CD4-positive, alpha-beta T cell (primary cell): ENCODE measurements around the gene FCHSD2. TPM values are rescaled to one million over a fixed set of nuclear protein-coding genes. Genes with fewer than 3 reads are reported as not detected.

Experiments
- ATAC-seq: fragments of 200-7000 bp; cut with Tn5 transposase; one replicate; pipeline ENCODE4 v1.10.0; 2022; ENCODE audit warnings: mild to moderate bottlenecking; ENCODE audit not compliant: poor library complexity
- CTCF ChIA-PET: fragments of 350-600 bp; sonication (Branson Sonifier 250); formaldehyde crosslinking; loops from one replicate; lab custom pipeline; 2021; ENCODE audit warnings: antibody characterized with exemption, inconsistent platforms; lab: Charles Lee
- POLR2A ChIA-PET: fragments of 350-600 bp; sonication (Branson Sonifier 250); formaldehyde crosslinking; loops from one replicate; lab custom pipeline; 2021; ENCODE audit warnings: antibody characterized with exemption, inconsistent platforms; lab: Charles Lee
- DNase-seq, 14 experiments: peaks; one replicate each; pipeline ENCODE4 v3.0.0-alpha.2; 2013 to 2020; ENCODE audit warnings: mixed read lengths in 2 of 14
- H3K27ac ChIP-seq, 2 donors: one replicate each; pipeline versions ENCODE4 v1.5.1 to v1.7.0; 2013; ENCODE audit warnings: low read length in 2 of 2, low read depth in 1 of 2, mild to moderate bottlenecking in 1 of 2
- H3K27me3 ChIP-seq, 2 experiments: 1 replicate in 1 of 2; 2 replicates in 1 of 2; pipeline versions ENCODE4 v1.6.1 to v1.7.0; 2013; ENCODE audit warnings: low read length in 2 of 2, control low read depth in 1 of 2, mild to moderate bottlenecking in 1 of 2, moderate library complexity in 1 of 2; ENCODE audit not compliant: insufficient read depth in 2 of 2, control insufficient read depth in 1 of 2
- H3K36me3 ChIP-seq: one replicate; pipeline ENCODE4 v1.6.1; 2013; ENCODE audit warnings: low read length, control low read depth; ENCODE audit not compliant: insufficient read depth
- H3K4me1 ChIP-seq: one replicate; pipeline ENCODE4 v1.6.1; 2013; ENCODE audit warnings: low read length, control low read depth; ENCODE audit not compliant: insufficient read depth
- H3K4me3 ChIP-seq: one replicate; pipeline ENCODE4 v1.5.1; 2013; ENCODE audit warnings: mild to moderate bottlenecking, low read length, moderate library complexity
- H3K9me3 ChIP-seq, 2 experiments: 1 replicate in 1 of 2; 2 replicates in 1 of 2; pipeline versions ENCODE4 v1.6.1 to v1.7.0; 2013; ENCODE audit warnings: low read length in 2 of 2, mild to moderate bottlenecking in 2 of 2, control low read depth in 1 of 2, moderate library complexity in 1 of 2; ENCODE audit not compliant: control insufficient read depth in 1 of 2, insufficient read depth in 1 of 2
- H3K27ac Mint-ChIP-seq: one replicate; pipeline ENCODE4 v1.8.0; 2020; ENCODE audit warnings: mixed read lengths
- H3K27me3 Mint-ChIP-seq: one replicate; pipeline ENCODE4 v1.8.0; 2021; ENCODE audit warnings: mixed read lengths
- H3K36me3 Mint-ChIP-seq: one replicate; pipeline ENCODE4 v1.8.0; 2021; ENCODE audit warnings: low read depth, mixed read lengths
- H3K4me1 Mint-ChIP-seq: one replicate; pipeline ENCODE4 v1.8.0; 2021; ENCODE audit warnings: low read depth, mixed read lengths
- H3K4me3 Mint-ChIP-seq: one replicate; pipeline ENCODE4 v1.8.0; 2020; ENCODE audit warnings: mild to moderate bottlenecking, mixed read lengths
- H3K9me3 Mint-ChIP-seq: one replicate; pipeline ENCODE4 v1.8.0; 2020; ENCODE audit warnings: mixed read lengths
- intact Hi-C, 2 experiments: fragments of 100-400 bp; cut with DNase I in 1 of 2; cut with micrococcal nuclease in 1 of 2; formaldehyde crosslinking; loops; one replicate each; pipeline versions ENCODE4 v1.15.1 to v1.9.0; 2023 to 2025; cut with DNase I, micrococcal nuclease
- total RNA-seq, 174 experiments: library from RNA in 2 of 174; stranded (reverse) in 2 of 174; gene quantifications; one replicate each; pipeline ENCODE4 v1.2.3 and lab custom pipeline; 2021 to 2026
- TF ChIP-seq, protein P1 (sequence below): fragments of 200-600 bp; IDR thresholded peaks from one replicate; pipeline ENCODE4 v1.8.0; 2022; ENCODE audit warnings: antibody characterized with exemption, mild to moderate bottlenecking

FCHSD2 gene
- total RNA-seq, 2 experiments from 2014 or later: 48.6 to 50.7 TPM

DNA sequence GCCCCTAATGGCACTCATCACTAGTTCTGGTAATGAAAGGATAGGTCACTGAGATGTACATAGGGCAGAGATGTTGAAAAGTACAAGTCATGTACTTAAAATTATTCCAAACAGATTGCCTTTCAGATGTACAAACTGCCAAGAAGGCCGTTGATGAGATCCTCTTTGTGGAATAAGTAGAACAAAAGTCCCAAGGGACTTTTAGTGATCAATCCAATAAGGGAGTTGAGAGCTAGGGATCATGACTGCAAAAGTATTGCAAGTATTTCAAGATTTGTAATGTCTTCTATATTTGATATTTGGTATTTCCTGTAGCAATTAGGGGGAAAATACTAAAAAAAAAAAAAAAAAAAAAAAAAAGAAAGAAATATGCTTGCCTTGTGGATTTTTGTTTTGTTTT lies 245.7 kb downstream of the FCHSD2 start:
- Histone ChIP-seq H3K27ac (no peak overlapping the region), H3K27me3 (no peaks in the 10 kb centered on the region), H3K4me1 (no peaks in the 10 kb centered on the region), H3K9me3 (no peaks in the 10 kb centered on the region), H3K4me3 (no peak overlapping the region), H3K36me3 (peaks cover 2% of the 10 kb centered on the region)
- Mint-ChIP-seq H3K4me1 (no peaks in the 10 kb centered on the region), H3K27me3 (no peaks in the 10 kb centered on the region), H3K4me3 (no peak overlapping the region), H3K27ac (no peak overlapping the region), H3K36me3 (peaks cover 46% of the 10 kb centered on the region), H3K9me3 (no peaks in the 10 kb centered on the region)
- no peak for DNase-seq
- ChIA-PET POLR2A (no interaction called here), CTCF (interaction anchor here (0.7 kb wide), 1 partner anchor 65 kb away, joined by 3 read pairs; no protein-coding TSS in a partner anchor)
- intact Hi-C loops: no loop called here
- TF ChIP-seq, protein P1, sequence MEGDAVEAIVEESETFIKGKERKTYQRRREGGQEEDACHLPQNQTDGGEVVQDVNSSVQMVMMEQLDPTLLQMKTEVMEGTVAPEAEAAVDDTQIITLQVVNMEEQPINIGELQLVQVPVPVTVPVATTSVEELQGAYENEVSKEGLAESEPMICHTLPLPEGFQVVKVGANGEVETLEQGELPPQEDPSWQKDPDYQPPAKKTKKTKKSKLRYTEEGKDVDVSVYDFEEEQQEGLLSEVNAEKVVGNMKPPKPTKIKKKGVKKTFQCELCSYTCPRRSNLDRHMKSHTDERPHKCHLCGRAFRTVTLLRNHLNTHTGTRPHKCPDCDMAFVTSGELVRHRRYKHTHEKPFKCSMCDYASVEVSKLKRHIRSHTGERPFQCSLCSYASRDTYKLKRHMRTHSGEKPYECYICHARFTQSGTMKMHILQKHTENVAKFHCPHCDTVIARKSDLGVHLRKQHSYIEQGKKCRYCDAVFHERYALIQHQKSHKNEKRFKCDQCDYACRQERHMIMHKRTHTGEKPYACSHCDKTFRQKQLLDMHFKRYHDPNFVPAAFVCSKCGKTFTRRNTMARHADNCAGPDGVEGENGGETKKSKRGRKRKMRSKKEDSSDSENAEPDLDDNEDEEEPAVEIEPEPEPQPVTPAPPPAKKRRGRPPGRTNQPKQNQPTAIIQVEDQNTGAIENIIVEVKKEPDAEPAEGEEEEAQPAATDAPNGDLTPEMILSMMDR: no peak
- ATAC-seq: no peak

DNA sequence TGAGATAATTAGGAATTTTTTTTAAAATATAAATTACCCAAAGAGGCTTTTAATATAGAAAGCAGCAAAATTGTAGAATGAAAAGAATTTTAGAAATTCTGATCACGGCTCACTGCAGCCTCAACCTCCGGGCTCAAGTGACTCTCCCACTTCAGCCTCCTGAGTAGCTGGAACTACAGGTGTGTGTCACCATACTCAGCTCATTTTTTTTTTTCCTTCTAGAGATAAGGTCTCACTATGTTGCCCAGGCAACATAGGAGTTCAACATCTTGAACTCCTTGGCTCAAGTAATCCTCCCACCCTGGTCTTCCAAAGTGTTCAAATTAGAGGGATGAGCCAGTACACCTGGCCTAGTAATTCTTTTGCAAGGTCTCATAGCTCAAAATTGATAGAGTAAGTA lies 251.2 kb downstream of the FCHSD2 start:
- H3K27me3 Mint-ChIP-seq: no peaks in the 10 kb centered on the region
- no peak overlapping the region for H3K27ac Mint-ChIP-seq
- Histone ChIP-seq H3K27me3 (no peaks in the 10 kb centered on the region), H3K36me3 (peaks cover 35% of the 10 kb centered on the region), H3K9me3 (no peaks in the 10 kb centered on the region), H3K4me3 (no peak overlapping the region), H3K4me1 (no peaks in the 10 kb centered on the region), H3K27ac (no peak overlapping the region)
- H3K36me3 Mint-ChIP-seq: peaks cover 62% of the 10 kb centered on the region
- TF ChIP-seq, protein P1: no peak
- no peaks in the 10 kb centered on the region for H3K4me1 Mint-ChIP-seq
- H3K9me3 Mint-ChIP-seq: no peaks in the 10 kb centered on the region
- intact Hi-C loops: no loop called here
- no peak for ATAC-seq
- ChIA-PET POLR2A (no interaction called here), CTCF (interaction anchor here (0.7 kb wide), 1 partner anchor 10 kb away, joined by 3 read pairs; no protein-coding TSS in a partner anchor)
- no peak overlapping the region for H3K4me3 Mint-ChIP-seq
- DNase-seq: no peak

DNA sequence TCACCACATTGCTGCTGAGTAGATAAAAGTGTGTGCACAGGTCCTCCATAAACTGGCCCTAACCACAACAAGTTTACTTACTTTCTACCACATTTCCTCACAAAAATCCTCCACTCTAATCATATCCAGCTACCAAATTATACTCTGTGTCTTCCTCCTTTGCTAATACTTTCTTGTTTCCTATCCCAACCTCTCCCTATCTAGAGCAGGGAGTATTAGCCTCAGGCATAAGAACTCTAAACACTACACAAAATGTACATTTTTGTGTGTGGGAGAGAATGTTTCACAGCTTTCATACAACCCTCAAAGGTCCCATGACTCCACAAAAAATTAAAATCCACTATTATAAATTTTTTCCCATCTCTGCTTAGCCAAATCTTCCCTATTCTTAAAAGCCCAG lies 255.5 kb downstream of the FCHSD2 start:
- ChIA-PET CTCF (no interaction called here), POLR2A (no interaction called here)
- no peak for DNase-seq
- no peak overlapping the region for H3K27ac ChIP-seq
- no peak for ATAC-seq
- intact Hi-C loops: no loop called here
- no peaks in the 10 kb centered on the region for H3K27me3 ChIP-seq
- Mint-ChIP-seq H3K27me3 (no peaks in the 10 kb centered on the region), H3K36me3 (peaks cover 81% of the 10 kb centered on the region), H3K27ac (no peak overlapping the region), H3K4me1 (no peaks in the 10 kb centered on the region), H3K4me3 (no peak overlapping the region), H3K9me3 (no peaks in the 10 kb centered on the region)
- no peak overlapping the region for H3K4me3 ChIP-seq
- TF ChIP-seq, protein P1: no peak
- no peaks in the 10 kb centered on the region for H3K4me1 ChIP-seq
- no peaks in the 10 kb centered on the region for H3K9me3 ChIP-seq
- H3K36me3 ChIP-seq: peaks cover 38% of the 10 kb centered on the region
